Measurements from ENCODE around the gene CAV3. TPM values are rescaled to one million over a fixed set of nuclear protein-coding genes. Genes with fewer than 3 reads are reported as not detected.
"Not testable (repeated sequence)": the region's sequence is repeated elsewhere in the genome, so short reads cannot be mapped to it uniquely, and the experiment has no call there.

The CAV3 gene
- total RNA-seq (not detected), polyA plus RNA-seq (not detected)
- long read RNA-seq, donor 1: 0 reads
- long read RNA-seq, donor 2, partial matches to known transcripts: 0 of 1 reads
- long read RNA-seq, donor 2, other reads (novel, unspliced or antisense): 0 of 1 reads
- long read RNA-seq, donor 3, partial matches to known transcripts: 0 of 1 reads
- long read RNA-seq, donor 3, other reads (novel, unspliced or antisense): 0 of 1 reads
- long read RNA-seq, donor 4: 0 reads
- long read RNA-seq, donor 5: 0 reads
- long read RNA-seq, donor 6: 0 reads
- long read RNA-seq, donor 7, partial matches to known transcripts: 0 of 2 reads
- long read RNA-seq, donor 7, other reads (novel, unspliced or antisense): 0 of 2 reads
- long read RNA-seq, donor 8: 0 reads
- long read RNA-seq, donor 9, partial matches to known transcripts: 0 of 1 reads
- long read RNA-seq, donor 9, other reads (novel, unspliced or antisense): 0 of 1 reads
- long read RNA-seq, donor 10: 0 reads

- H3K27me3 ChIP-seq: no peaks in the 10 kb centered on the region
- H3K27ac ChIP-seq: no peak within 1 kb of the TSS
- H3K4me1 ChIP-seq (replicated peaks in 1 of 2): no peaks in the 10 kb centered on the region
- no peaks in the 10 kb centered on the region for H3K9me3 ChIP-seq (replicated peaks in 1 of 3)
- 75 to 82% (median 80%) methylated on average over 14 to 23 of the region's 23 CpGs for WGBS, 4 donors
- H3K36me3 ChIP-seq (replicated peaks in 1 of 2): no peaks in the 10 kb centered on the region
- H3K4me3 ChIP-seq: no peak within 1 kb of the TSS
- TF ChIP-seq, protein P1, sequence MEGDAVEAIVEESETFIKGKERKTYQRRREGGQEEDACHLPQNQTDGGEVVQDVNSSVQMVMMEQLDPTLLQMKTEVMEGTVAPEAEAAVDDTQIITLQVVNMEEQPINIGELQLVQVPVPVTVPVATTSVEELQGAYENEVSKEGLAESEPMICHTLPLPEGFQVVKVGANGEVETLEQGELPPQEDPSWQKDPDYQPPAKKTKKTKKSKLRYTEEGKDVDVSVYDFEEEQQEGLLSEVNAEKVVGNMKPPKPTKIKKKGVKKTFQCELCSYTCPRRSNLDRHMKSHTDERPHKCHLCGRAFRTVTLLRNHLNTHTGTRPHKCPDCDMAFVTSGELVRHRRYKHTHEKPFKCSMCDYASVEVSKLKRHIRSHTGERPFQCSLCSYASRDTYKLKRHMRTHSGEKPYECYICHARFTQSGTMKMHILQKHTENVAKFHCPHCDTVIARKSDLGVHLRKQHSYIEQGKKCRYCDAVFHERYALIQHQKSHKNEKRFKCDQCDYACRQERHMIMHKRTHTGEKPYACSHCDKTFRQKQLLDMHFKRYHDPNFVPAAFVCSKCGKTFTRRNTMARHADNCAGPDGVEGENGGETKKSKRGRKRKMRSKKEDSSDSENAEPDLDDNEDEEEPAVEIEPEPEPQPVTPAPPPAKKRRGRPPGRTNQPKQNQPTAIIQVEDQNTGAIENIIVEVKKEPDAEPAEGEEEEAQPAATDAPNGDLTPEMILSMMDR (IDR thresholded peaks at IDR 0.05): no peak
- no peak for TF ChIP-seq POLR2A (IDR thresholded peaks at IDR 0.05)
- intact Hi-C loops (cut with DNase I): no loop called here
- DNase-seq: no peak
These were observed at the start of gene CAV3 for GRCh38 chr3:8733332-8734094. TSS of gene CAV3 (plus strand) at chr3:8733802. CDS start at chr3:8733877, 75 bp downstream.

DNA sequence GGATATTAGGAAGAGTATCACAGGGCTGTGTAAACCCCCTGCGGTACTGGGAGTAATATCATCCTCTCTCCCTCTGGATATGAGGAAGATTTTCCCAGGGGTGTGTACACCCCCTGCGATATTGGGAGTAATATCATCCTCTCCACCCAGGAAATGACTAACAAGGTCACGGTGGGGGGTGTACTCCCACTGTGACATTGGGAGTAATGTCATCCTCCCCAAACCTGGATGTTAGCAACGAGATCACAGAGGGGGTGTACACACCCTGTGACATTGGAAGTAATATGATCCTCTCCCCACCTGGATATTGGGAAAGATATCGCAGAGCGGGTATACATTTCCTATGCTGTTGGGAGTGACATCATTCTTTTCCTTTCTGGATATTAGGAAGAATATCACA, 48.6 kb upstream of the CAV3 start:
- 70 to 80% (median 74%) methylated on average over 5 to 6 of the region's 6 CpGs for WGBS, 4 donors
- H3K4me1 ChIP-seq (replicated peaks in 1 of 2); H3K4me3 ChIP-seq; H3K36me3 ChIP-seq (replicated peaks in 1 of 2); H3K27me3 ChIP-seq; H3K27ac ChIP-seq; H3K9me3 ChIP-seq (replicated peaks in 1 of 3); intact Hi-C loops (cut with DNase I); DNase-seq: not testable (repeated sequence)

- DNase-seq; intact Hi-C loops (cut with DNase I); H3K4me3 ChIP-seq; H3K36me3 ChIP-seq (replicated peaks in 1 of 2); H3K9me3 ChIP-seq (replicated peaks in 1 of 3); H3K27ac ChIP-seq; H3K27me3 ChIP-seq; H3K4me1 ChIP-seq (replicated peaks in 1 of 2): not testable (repeated sequence)
- 91 to 97% (median 95%) methylated on average over 9 of the region's 9 CpGs for WGBS, 4 donors
These were observed 42.3 kb upstream of the CAV3 start for GRCh38 chr3:8691295-8691694.

DNA sequence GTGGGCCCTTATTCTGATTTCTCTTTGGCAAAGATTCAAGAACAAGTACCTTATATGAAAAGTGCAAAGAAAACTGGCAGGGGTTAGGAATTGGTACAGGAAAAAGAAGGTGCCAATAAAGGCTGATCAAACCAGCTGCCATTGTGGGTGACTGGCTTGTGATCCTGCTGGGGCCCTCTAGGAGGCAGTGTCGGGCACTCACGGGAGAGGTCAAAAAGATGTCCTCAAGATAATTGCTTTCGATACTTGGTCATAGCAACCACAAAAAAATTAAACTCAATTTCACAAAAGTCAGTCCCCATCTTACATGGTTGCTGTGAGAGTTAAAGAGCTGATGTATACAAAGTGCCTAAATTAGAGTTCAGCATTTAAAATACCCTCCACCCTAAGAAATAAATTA, 31.0 kb upstream of the CAV3 start:
- TF ChIP-seq POLR2A (IDR thresholded peaks at IDR 0.05): no peak
- TF ChIP-seq, protein P1 (IDR thresholded peaks at IDR 0.05): no peak
- Histone ChIP-seq H3K9me3 (replicated peaks in 1 of 3) (no peaks in the 10 kb centered on the region), H3K27ac (no peak overlapping the region), H3K4me1 (replicated peaks in 1 of 2) (no peaks in the 10 kb centered on the region), H3K27me3 (no peaks in the 10 kb centered on the region), H3K36me3 (replicated peaks in 1 of 2) (no peaks in the 10 kb centered on the region), H3K4me3 (no peak overlapping the region)
- 40 to 62% (median 51%) methylated on average over 3 of the region's 3 CpGs for WGBS, 4 donors
- DNase-seq: no peak
- intact Hi-C loops (cut with DNase I): no loop called here

DNA sequence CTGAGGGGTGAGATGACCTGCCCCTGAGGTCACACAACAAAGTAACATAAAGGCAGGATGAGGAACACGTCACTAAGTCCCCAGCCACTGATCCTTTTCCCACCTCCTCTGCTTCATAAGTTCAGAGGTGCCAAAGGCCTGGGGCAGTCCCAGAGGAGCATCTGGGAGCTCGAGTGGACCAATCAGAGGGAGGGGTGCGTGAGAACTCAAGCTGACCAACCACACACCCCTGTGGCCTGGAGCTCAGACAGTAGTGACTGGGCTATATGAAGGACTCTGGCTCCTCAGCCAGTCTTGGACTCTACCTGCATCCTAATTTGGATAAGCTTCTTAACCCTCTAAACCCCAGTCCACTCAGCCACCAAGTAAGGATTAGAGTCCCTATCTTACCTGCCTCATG, 28.0 kb upstream of the CAV3 start:
- WGBS, 4 donors: 59 to 80% (median 78%) methylated on average over 3 of the region's 3 CpGs
- no peak for TF ChIP-seq POLR2A (IDR thresholded peaks at IDR 0.05)
- TF ChIP-seq, protein P1 (IDR thresholded peaks at IDR 0.05): no peak
- Histone ChIP-seq H3K36me3 (replicated peaks in 1 of 2) (no peaks in the 10 kb centered on the region), H3K27me3 (no peaks in the 10 kb centered on the region), H3K27ac (no peak overlapping the region), H3K4me3 (no peak overlapping the region), H3K9me3 (replicated peaks in 1 of 3) (no peaks in the 10 kb centered on the region), H3K4me1 (replicated peaks in 1 of 2) (no peaks in the 10 kb centered on the region)
- no peak for DNase-seq
- intact Hi-C loops (cut with DNase I): no loop called here
